IPS-NIHi11 (cell line): ENCODE measurements around the gene SFR1.
A peak's percentile ranks its signal among the peaks of the same experiment; 100 is the strongest.

Experiments
- DNase-seq: peaks from one replicate; pipeline ENCODE4 v3.0.0; 2012; ENCODE audit warnings: mixed read lengths, low spot score

The SFR1 gene

DNA sequence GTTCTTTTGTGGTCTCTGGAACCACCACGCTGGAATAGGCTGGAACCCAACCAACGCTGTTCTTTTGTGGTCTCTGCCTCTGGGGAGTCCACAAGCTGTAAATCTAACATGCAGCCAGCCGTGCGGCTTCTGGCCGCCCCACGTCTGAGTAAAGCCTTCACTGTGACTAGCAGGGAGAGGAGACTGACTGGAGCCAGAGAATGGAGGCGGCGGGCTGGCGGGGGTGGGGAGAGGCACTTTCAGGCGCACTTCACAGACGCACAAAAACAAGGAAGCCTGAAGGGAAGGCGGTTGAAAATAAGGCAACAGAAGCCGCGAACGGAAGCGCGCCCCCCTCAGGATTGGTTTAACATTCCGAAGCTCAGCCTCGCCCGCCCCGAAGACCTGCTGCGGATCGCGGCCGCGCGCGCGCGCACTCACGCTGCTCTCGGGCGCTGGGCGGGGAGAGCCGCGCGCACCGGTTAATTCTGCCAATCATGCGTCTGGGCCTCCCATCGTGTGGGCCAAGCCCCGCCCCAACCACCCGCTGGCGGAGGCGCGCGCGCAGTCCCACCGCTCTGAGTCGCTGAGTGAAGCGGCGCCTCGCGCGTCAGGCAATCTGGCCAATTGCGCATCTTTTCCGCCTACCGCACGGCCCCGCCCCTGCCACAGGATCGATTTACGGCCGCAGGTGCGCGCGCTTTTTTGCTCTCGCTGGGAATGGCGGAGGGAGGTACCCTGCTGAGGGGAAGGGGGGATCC is at the start of gene SFR1:
Gene SFR1, plus strand, starts transcription at position 687 of the 740 bp plus-strand sequence. Its CDS starts 13 bp downstream, at position 700.
- peak; percentile 94 for DNase-seq

- DNase-seq: no peak
These were observed 49.2 kb upstream of the SFR1 start for GRCh38 chr10:104072786-104073185.

GRCh38 chr10:104074505-104074904 is 47.5 kb upstream of the SFR1 start:
- no peak for DNase-seq

DNA sequence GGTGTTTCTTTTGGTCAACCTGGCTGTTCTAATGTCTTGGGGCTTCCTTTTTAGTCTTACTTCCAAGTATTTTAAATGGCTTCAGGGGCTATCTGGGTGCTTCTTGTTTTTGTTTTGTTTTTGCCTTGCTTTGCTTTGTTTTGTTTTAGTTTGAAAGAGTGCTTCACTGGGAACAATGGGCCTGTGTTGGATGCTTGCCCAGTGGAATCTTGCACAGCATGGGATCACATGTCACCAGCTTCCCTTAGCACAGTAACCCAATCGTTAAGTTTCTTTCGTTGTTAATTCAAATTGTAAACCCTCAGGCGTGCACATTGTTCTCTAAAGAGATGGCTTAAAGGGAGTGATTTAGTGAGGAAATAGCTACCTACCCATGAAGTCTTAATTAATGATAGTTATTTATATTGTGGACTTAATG is 45.2 kb upstream of the SFR1 start:
- DNase-seq: peak; percentile 64

- DNase-seq: peak; percentile 45
These were observed 44.7 kb upstream of the SFR1 start for GRCh38 chr10:104077247-104077646.

DNA sequence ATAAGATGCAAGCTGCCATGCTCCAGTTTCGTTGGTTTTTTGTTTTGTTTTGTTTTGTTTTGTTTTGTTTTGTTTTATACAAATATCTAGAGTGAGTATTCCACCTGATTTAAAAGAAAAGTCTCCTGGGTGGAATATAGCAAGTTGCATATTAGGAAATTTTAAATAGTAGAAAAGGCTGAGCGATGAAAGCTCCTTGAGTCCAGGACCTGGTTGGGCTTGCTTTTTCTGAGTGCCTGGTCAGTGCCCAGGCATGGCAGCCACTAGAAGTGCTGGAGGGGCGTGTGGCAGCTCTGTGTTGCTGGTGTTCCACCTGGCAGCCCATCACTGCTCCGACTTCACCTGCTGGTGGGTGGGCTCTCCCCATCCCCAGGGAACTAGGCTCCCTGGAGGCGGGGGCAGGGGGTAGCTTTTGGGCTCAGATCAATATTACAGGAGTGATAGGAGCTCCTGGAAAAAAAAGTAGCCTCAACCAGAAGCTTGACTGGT is 44.3 kb upstream of the SFR1 start:
- no peak for DNase-seq

GRCh38 chr10:104080762-104081161 is 41.2 kb upstream of the SFR1 start:
- DNase-seq: peak; percentile 32

GRCh38 chr10:104081998-104082397 is 40.0 kb upstream of the SFR1 start:
- DNase-seq: no peak

DNA sequence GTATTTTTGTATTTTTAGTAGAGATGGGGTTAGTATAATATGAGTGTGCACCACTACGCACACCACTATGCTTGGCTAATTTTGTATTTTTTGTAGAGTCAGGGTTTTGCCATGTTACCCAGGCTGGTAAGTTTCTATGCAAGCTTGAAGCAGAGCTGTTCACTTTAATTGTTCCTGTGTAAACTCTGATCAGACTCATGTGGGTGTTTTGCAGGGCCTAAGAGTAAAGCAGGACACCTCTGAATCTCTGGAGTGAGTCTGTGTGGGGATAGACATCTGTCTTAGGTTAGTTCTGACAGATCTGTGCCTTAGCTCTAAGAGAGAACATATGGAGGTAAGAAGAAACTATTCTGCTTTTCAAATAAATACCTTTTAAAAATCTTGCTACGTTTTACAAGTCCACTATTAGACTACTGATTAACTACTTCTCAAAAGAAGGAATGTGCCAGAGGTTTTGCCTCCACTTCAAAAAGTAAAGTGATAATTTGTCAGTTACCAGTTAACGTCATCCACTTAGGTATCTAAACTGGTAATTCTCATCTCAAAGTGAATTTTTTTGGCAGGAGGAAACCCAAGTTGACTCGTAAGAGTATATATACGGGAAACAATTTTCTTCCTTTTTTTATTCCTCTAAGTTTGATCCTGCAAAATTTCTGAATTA is 37.4 kb upstream of the SFR1 start:
- no peak for DNase-seq

- no peak for DNase-seq
These were observed 36.1 kb upstream of the SFR1 start, which contains the start of gene COL17A1 for GRCh38 chr10:104085801-104086400. Gene COL17A1, minus strand, starts transcription at chr10:104085880. Its CDS starts 5,207 bp downstream, at chr10:104080673.

DNA sequence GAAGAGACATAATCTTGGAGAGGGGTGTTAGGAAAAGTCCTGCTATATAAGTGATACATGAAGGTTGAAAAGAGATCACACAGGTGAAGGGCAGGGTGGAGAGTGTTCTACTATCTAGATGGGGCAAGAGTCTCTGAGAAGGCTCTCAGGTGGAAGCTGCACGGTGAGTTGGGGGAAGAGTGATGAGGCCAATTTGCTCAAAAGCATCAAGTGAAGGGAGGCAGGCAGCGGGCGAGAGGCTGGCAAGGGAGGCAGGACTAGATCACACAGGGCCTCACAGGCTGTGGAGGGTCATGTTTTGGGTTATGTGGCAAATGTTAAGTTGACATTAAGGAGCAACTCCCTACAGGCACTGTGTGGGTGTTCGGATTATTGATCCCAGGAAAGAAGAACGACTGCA is 33.7 kb upstream of the SFR1 start:
- DNase-seq: no peak

GRCh38 chr10:104089621-104090020 is 32.4 kb upstream of the SFR1 start:
- no peak for DNase-seq

- DNase-seq: no peak
These were observed 31.4 kb upstream of the SFR1 start for GRCh38 chr10:104090611-104091010.

- no peak for DNase-seq
These were observed 29.2 kb upstream of the SFR1 start for GRCh38 chr10:104092749-104093148.

- no peak for DNase-seq
These were observed 25.3 kb upstream of the SFR1 start for GRCh38 chr10:104096692-104097091.

GRCh38 chr10:104098358-104098925 is 23.5 kb upstream of the SFR1 start:
- no peak for DNase-seq

DNA sequence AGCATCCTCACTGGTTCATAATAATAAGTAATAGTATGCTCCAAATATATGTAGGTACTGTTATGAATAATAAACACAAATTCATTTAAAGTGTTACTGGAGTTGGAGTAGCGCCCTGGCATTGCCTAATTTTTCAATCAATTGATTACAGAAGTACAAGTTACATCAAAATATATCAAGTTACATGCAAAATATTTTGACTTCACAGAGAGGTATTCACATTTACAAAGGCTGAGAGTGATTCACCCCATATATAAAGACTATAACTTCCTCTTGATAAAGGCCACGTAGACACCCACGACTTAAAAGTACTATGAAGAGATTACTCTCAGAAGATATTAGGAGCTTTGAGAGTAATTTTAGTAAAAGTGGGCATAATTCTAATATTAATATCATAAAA is 22.7 kb upstream of the SFR1 start:
- no peak for DNase-seq

GRCh38 chr10:104099941-104100340 is 22.0 kb upstream of the SFR1 start:
- no peak for DNase-seq

DNA sequence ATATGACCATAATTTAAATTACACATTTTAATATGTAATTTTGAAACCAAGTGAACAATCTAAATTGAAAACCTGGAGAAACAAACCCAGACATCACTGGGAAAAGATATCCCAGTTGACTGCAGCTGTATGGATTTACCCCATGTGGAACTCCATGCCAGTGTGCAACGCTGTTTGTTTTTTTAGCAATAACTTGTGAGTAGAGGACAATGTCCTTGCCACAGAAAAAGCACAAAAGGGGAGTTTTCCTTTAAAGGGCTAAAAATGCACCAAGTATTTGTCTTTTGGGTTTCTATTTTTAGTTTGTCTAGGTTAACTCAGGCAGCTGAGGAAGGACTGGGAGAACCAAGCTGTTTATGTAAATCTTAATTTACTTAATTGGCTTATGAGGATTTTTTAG is 21.2 kb upstream of the SFR1 start:
- no peak for DNase-seq

DNA sequence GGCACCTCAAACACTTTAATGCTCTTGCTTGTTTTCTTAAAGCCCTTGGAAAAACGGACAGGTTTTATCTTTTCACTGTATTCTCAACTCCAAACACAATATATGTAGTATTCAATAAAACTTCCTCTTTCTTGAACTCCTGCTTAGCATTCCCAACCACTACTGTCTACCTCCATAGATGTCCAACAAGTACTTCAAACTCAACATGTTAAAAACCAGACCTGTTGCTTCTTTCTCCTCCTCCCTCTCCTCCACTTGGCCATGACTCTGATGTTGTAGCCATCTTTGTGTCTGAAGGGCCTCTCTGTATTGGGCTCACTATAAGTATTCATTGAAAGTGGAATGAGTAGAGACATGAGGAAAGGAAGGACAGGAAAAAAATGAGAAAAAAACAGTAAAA is 20.1 kb upstream of the SFR1 start:
- no peak for DNase-seq

- DNase-seq: no peak
These were observed 18.0 kb upstream of the SFR1 start for GRCh38 chr10:104103956-104104355.

- no peak for DNase-seq
These were observed 17.6 kb upstream of the SFR1 start for GRCh38 chr10:104104418-104104817.

- DNase-seq: no peak
These were observed 17.0 kb upstream of the SFR1 start for GRCh38 chr10:104104926-104105325.
